HepG2 (cell line): ENCODE measurements around the gene JAG1. TPM values are rescaled to one million over a fixed set of nuclear protein-coding genes. Genes with fewer than 3 reads are reported as not detected.

ENCODE experiments used
- ATAC-seq: fragments of 200-7000 bp; cut with Tn5 transposase; 3 replicates; pipeline ENCODE4 v1.9.1; 2020; ENCODE audit warnings: mild to moderate bottlenecking, moderate library complexity
- BruUV-seq: library from RNA; stranded (reverse); fragments of 400-500 nt; replicated peaks from 2 replicates; lab custom pipeline; 2021; lab: Mats Ljungman, UMichigan
- CTCF ChIA-PET: fragments of 300-600 bp; formaldehyde crosslinking; extraction: SDS; loops from one replicate; lab custom pipeline; 2021; ENCODE audit warnings: low total read pairs, inconsistent platforms, low intra/inter-chr PET ratio; lab: Yijun Ruan, JAX
- POLR2A ChIA-PET: fragments of 350-600 bp; sonication (Branson Sonifier 250); formaldehyde crosslinking; loops from one replicate; lab custom pipeline; 2020; ENCODE audit warnings: antibody characterized with exemption, inconsistent platforms; lab: Yijun Ruan, JAX
- DNase-seq: peaks from one replicate; pipeline ENCODE4 v3.0.0-alpha.2; 2015; ENCODE audit warnings: low spot score
- FAIRE-seq: peaks from 3 replicates; lab custom pipeline; 2011; peaks lifted over from hg19 to GRCh38; lab: Jason Lieb, UNC
- H2AFZ ChIP-seq: one replicate; pipeline ENCODE4 v1.6.1; 2011; ENCODE audit warnings: low read length, inconsistent platforms
- H3K27ac ChIP-seq: fragments of 300-600 bp; 3 replicates; pipeline ENCODE4 v1.8.0; 2011; ENCODE audit warnings: mixed run types, mild to moderate bottlenecking, mixed read lengths, low read length, inconsistent platforms; ENCODE audit not compliant: insufficient read depth; ENCODE audit errors: extremely low read length
- H3K27me3 ChIP-seq, 2 experiments: fragments of 200-600 bp in 1 of 2; 2 replicates in 1 of 2; 3 replicates in 1 of 2; pipeline versions ENCODE4 v1.6.0 to v1.8.0; 2011; ENCODE audit warnings: low read length in 2 of 2, mild to moderate bottlenecking in 2 of 2, moderate library complexity in 2 of 2, inconsistent platforms in 1 of 2; ENCODE audit not compliant: insufficient read depth in 2 of 2, control insufficient read depth in 1 of 2
- H3K36me3 ChIP-seq, 2 experiments: fragments of 200-600 bp in 1 of 2; replicated peaks in 1 of 2; 2 replicates in 1 of 2; 3 replicates in 1 of 2; pipeline versions ENCODE4 v1.5.1 to v1.8.0; 2011; ENCODE audit warnings: low read length in 2 of 2, inconsistent platforms in 1 of 2; ENCODE audit not compliant: insufficient read depth in 2 of 2, control insufficient read depth in 1 of 2
- H3K4me1 ChIP-seq: 2 replicates; pipeline ENCODE4 v1.5.1; 2012; ENCODE audit warnings: low read length, inconsistent platforms; ENCODE audit not compliant: insufficient read depth
- H3K4me2 ChIP-seq: 2 replicates; pipeline ENCODE4 v1.6.0; 2011; ENCODE audit warnings: low read depth, low read length, inconsistent platforms
- H3K4me3 ChIP-seq, 3 experiments: fragments of 200-600 bp in 1 of 3; sonication (generic), shearing (Covaris generic) in 1 of 3; replicated peaks in 1 of 3; 2 replicates each; pipeline ENCODE4 v1.5.1; 2011 to 2016; ENCODE audit warnings: low read length in 3 of 3, inconsistent platforms in 2 of 3, low read depth in 2 of 3, mild to moderate bottlenecking in 2 of 3, control low read depth in 1 of 3, mixed read lengths in 1 of 3; ENCODE audit not compliant: insufficient read depth in 1 of 3
- H3K79me2 ChIP-seq: one replicate; pipeline ENCODE4 v1.6.1; 2011; ENCODE audit warnings: low read length, inconsistent platforms; ENCODE audit not compliant: insufficient read depth
- H3K9ac ChIP-seq: 2 replicates; pipeline ENCODE4 v1.6.0; 2011; ENCODE audit warnings: mild to moderate bottlenecking, low read depth, low read length, inconsistent platforms; ENCODE audit not compliant: insufficient read depth
- H3K9me3 ChIP-seq: 2 replicates; pipeline ENCODE4 v1.5.1; 2012; ENCODE audit warnings: mild to moderate bottlenecking, low read length
- H4K20me1 ChIP-seq: 2 replicates; pipeline ENCODE4 v1.6.0; 2011; ENCODE audit warnings: inconsistent platforms, mild to moderate bottlenecking, low read length, moderate library complexity; ENCODE audit not compliant: insufficient read depth
- FOXA1 ChIP-seq, 2 experiments: fragments of 450-650 bp in 1 of 2; sonication (generic) in 1 of 2; formaldehyde crosslinking in 1 of 2; IDR thresholded peaks; 2 replicates each; pipeline versions ENCODE4 v1.4.0 to v1.6.1; 2016 to 2020; ENCODE audit warnings: missing genetic modification reagents in 1 of 2
- JUN ChIP-seq: sonication (generic); formaldehyde crosslinking; IDR thresholded peaks from 2 replicates; pipeline ENCODE4 v1.4.0; 2020; ENCODE audit warnings: mild to moderate bottlenecking, missing genetic modification reagents
- KDM6A ChIP-seq: IDR thresholded peaks from 2 replicates; pipeline ENCODE4 v1.6.1; 2016; ENCODE audit warnings: low read depth
- KLF9 ChIP-seq: IDR thresholded peaks from 2 replicates; pipeline ENCODE4 v1.6.1; 2016; ENCODE audit warnings: low read depth
- MAFK ChIP-seq, 2 experiments: IDR thresholded peaks in 1 of 2; conservative IDR thresholded peaks in 1 of 2; 2 replicates each; pipeline ENCODE4 v1.6.1; 2011; ENCODE audit warnings: improper control_type of control experiment in 2 of 2, low read length in 2 of 2
- TARDBP ChIP-seq: sonication (generic); formaldehyde crosslinking; IDR thresholded peaks from 2 replicates; pipeline ENCODE4 v1.8.0; 2022; ENCODE audit warnings: mild to moderate bottlenecking, missing genetic modification reagents
- WIZ ChIP-seq: sonication (generic); formaldehyde crosslinking; IDR thresholded peaks from 2 replicates; pipeline ENCODE4 v1.5.1; 2020; ENCODE audit warnings: mild to moderate bottlenecking, missing genetic modification reagents
- ZMYM2 ChIP-seq: sonication (generic); formaldehyde crosslinking; IDR thresholded peaks from 2 replicates; pipeline ENCODE4 v1.8.0; 2022; ENCODE audit warnings: mild to moderate bottlenecking, missing genetic modification reagents
- ZMYM4 ChIP-seq: sonication (generic); formaldehyde crosslinking; IDR thresholded peaks from 2 replicates; pipeline ENCODE4 v1.8.1; 2023; ENCODE audit warnings: mild to moderate bottlenecking, missing genetic modification reagents
- ZNF329 ChIP-seq: sonication (generic); formaldehyde crosslinking; IDR thresholded peaks from 2 replicates; pipeline ENCODE4 v1.9.0; 2021; ENCODE audit warnings: low read depth, mild to moderate bottlenecking, missing genetic modification reagents
- ZNF367 ChIP-seq: sonication (generic); formaldehyde crosslinking; IDR thresholded peaks from 2 replicates; pipeline ENCODE4 v1.4.0; 2020; ENCODE audit warnings: missing genetic modification reagents, borderline replicate concordance
- WGBS: methylation state at CpG from one replicate; pipeline ENCODE4 v1.1.6; 2017; ENCODE audit warnings: low lambda C conversion rate; 5-methylcytosine and 5-hydroxymethylcytosine counted together
- in situ Hi-C: cut with HindIII; loops from 2 replicates; pipeline ENCODE4 v1.10.0; 2017; ENCODE audit warnings: low pct_unique_long_range_greater_than_20kb; ENCODE audit not compliant: extremely low pct_ligation_motif_present
- intact Hi-C: fragments of 100-400 bp; cut with micrococcal nuclease; formaldehyde crosslinking; loops from one replicate; pipeline ENCODE4 v1.10.0; 2022; ENCODE audit not compliant: unreplicated experiment
- polyA plus RNA-seq, 8 experiments: library from polyadenylated mRNA; depleted of rRNA in 3 of 8; stranded (reverse) in 7 of 8; unstranded in 1 of 8; fragments of >200 nt; fragmentation: Illumina TruSeq in 4 of 8; extraction: Trizol in 4 of 8; gene quantifications; 2 replicates each; pipeline versions ENCODE4 v1.2.1 to v1.2.3, GENCODE V29; 2011 to 2016; ENCODE audit warnings: low read depth in 4 of 8, missing spikeins in 1 of 8, mixed read lengths in 1 of 8; ENCODE audit not compliant: insufficient read depth in 1 of 8
- total RNA-seq, 5 experiments: library from RNA; depleted of rRNA; stranded (reverse); fragments of >200 nt; fragmentation: Illumina TruSeq; extraction: Trizol; gene quantifications; 2 replicates each; pipeline ENCODE4 v1.2.3, GENCODE V29; 2016; ENCODE audit warnings: low read depth in 1 of 5
- TF ChIP-seq, protein P1 (sequence below): sonication (generic); formaldehyde crosslinking; IDR thresholded peaks from 2 replicates; pipeline ENCODE4 v1.4.0; 2020; ENCODE audit warnings: missing genetic modification reagents, borderline replicate concordance
- TF ChIP-seq, protein P2 (sequence below), 2 experiments: sonication (generic) in 1 of 2; formaldehyde crosslinking in 1 of 2; IDR thresholded peaks; 2 replicates each; pipeline versions ENCODE4 v1.4.0 to v1.6.1; 2016 to 2020; ENCODE audit warnings: borderline replicate concordance in 1 of 2, low read depth in 1 of 2, mild to moderate bottlenecking in 1 of 2, missing genetic modification reagents in 1 of 2
- TF ChIP-seq, protein P3 (sequence below): sonication (generic); formaldehyde crosslinking; IDR thresholded peaks from 2 replicates; pipeline ENCODE4 v1.4.0; 2020; ENCODE audit warnings: missing genetic modification reagents

The JAG1 gene
- total and polyA plus RNA-seq, 2 of the 13 experiments (the other 11 are each of a cell fraction or from before 2014, with no cell fraction given) = 47.1 to 56.3 TPM

DNA sequence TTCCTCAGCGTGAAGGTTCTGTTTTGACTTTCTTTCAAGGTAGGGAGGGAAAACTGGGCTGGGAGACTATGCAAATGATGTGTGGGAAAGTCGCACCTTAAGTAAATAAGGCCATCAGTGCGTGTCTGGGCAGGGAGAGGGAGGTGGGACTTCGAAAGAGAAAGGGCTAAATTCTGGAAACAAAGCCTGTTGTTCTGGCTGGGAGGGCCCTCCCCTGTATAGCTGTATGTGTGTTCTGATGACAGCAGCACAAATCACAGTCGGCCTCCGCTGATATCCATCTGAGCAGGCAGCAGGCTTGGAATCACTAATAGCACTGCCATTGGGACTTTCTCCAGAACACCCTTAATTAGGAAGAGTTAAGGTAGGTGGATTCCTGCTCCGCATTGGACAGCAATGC, 19.2 kb downstream of the JAG1 start:
- ChIA-PET CTCF (no interaction called here), POLR2A (no interaction called here)
- intact Hi-C loops = no loop called here
- ATAC-seq = no peak
- no peak for FAIRE-seq
- Histone ChIP-seq H3K9me3 (no peaks in the 10 kb centered on the region), H3K9ac (no peak overlapping the region), H3K36me3 (peaks cover 77 to 94% of the 10 kb centered on the region in 2 experiments), H3K4me2 (no peak overlapping the region), H3K27ac (no peak overlapping the region), H3K4me3 (no peak overlapping the region), H3K27me3 (no peaks in the 10 kb centered on the region), H3K79me2 (peaks cover 40% of the 10 kb centered on the region), H3K4me1 (peaks cover 50% of the 10 kb centered on the region), H2AFZ (no peak overlapping the region), H4K20me1 (peaks cover 11% of the 10 kb centered on the region)
- in situ Hi-C loops = no loop called here
- 93% methylated on average over 7 of the region's 7 CpGs for WGBS
- BruUV-seq = no TSS peak
- no peak for DNase-seq
- TF ChIP-seq, protein P1, sequence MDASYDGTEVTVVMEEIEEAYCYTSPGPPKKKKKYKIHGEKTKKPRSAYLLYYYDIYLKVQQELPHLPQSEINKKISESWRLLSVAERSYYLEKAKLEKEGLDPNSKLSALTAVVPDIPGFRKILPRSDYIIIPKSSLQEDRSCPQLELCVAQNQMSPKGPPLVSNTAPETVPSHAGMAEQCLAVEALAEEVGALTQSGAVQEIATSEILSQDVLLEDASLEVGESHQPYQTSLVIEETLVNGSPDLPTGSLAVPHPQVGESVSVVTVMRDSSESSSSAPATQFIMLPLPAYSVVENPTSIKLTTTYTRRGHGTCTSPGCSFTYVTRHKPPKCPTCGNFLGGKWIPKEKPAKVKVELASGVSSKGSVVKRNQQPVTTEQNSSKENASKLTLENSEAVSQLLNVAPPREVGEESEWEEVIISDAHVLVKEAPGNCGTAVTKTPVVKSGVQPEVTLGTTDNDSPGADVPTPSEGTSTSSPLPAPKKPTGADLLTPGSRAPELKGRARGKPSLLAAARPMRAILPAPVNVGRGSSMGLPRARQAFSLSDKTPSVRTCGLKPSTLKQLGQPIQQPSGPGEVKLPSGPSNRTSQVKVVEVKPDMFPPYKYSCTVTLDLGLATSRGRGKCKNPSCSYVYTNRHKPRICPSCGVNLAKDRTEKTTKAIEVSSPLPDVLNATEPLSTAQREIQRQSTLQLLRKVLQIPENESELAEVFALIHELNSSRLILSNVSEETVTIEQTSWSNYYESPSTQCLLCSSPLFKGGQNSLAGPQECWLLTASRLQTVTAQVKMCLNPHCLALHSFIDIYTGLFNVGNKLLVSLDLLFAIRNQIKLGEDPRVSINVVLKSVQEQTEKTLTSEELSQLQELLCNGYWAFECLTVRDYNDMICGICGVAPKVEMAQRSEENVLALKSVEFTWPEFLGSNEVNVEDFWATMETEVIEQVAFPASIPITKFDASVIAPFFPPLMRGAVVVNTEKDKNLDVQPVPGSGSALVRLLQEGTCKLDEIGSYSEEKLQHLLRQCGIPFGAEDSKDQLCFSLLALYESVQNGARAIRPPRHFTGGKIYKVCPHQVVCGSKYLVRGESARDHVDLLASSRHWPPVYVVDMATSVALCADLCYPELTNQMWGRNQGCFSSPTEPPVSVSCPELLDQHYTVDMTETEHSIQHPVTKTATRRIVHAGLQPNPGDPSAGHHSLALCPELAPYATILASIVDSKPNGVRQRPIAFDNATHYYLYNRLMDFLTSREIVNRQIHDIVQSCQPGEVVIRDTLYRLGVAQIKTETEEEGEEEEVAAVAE (CRISPR knock-in tag) = no peak
- TF ChIP-seq ZNF367 (no peak), ZNF329 (CRISPR knock-in tag) (no peak), MAFK (conservative IDR thresholded peaks at IDR 0.05 in 1 of 2, IDR thresholded peaks at IDR 0.05 in 1 of 2; ENCODE audit: low read length in 2 of 2) (peak; percentile 29 to 34; a peak in 3 of 4 replicates), KLF9 (CRISPR knock-in tag) (no peak), FOXA1 (IDR thresholded peaks at IDR 0.05) (no peak), FOXA1 (CRISPR knock-in tag; IDR thresholded peaks at IDR 0.05) (peak; percentile 62), TARDBP (CRISPR knock-in tag) (no peak), ZMYM4 (CRISPR knock-in tag) (no peak), ZMYM2 (CRISPR knock-in tag) (no peak), KDM6A (CRISPR knock-in tag) (no peak), JUN (CRISPR knock-in tag) (no peak), WIZ (CRISPR knock-in tag) (no peak)
- TF ChIP-seq, protein P2, sequence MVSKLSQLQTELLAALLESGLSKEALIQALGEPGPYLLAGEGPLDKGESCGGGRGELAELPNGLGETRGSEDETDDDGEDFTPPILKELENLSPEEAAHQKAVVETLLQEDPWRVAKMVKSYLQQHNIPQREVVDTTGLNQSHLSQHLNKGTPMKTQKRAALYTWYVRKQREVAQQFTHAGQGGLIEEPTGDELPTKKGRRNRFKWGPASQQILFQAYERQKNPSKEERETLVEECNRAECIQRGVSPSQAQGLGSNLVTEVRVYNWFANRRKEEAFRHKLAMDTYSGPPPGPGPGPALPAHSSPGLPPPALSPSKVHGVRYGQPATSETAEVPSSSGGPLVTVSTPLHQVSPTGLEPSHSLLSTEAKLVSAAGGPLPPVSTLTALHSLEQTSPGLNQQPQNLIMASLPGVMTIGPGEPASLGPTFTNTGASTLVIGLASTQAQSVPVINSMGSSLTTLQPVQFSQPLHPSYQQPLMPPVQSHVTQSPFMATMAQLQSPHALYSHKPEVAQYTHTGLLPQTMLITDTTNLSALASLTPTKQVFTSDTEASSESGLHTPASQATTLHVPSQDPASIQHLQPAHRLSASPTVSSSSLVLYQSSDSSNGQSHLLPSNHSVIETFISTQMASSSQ (IDR thresholded peaks at IDR 0.05; ENCODE audit: low read depth) = no peak
- TF ChIP-seq, protein P2 (CRISPR knock-in tag; IDR thresholded peaks at IDR 0.05; ENCODE audit: borderline replicate concordance) = no peak
- TF ChIP-seq, protein P3, sequence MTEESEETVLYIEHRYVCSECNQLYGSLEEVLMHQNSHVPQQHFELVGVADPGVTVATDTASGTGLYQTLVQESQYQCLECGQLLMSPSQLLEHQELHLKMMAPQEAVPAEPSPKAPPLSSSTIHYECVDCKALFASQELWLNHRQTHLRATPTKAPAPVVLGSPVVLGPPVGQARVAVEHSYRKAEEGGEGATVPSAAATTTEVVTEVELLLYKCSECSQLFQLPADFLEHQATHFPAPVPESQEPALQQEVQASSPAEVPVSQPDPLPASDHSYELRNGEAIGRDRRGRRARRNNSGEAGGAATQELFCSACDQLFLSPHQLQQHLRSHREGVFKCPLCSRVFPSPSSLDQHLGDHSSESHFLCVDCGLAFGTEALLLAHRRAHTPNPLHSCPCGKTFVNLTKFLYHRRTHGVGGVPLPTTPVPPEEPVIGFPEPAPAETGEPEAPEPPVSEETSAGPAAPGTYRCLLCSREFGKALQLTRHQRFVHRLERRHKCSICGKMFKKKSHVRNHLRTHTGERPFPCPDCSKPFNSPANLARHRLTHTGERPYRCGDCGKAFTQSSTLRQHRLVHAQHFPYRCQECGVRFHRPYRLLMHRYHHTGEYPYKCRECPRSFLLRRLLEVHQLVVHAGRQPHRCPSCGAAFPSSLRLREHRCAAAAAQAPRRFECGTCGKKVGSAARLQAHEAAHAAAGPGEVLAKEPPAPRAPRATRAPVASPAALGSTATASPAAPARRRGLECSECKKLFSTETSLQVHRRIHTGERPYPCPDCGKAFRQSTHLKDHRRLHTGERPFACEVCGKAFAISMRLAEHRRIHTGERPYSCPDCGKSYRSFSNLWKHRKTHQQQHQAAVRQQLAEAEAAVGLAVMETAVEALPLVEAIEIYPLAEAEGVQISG (CRISPR knock-in tag) = no peak
